Lower lobe of right lung (tissue), 2 donors: ENCODE data around the gene HEPN1. TPM values are rescaled to one million over a fixed set of nuclear protein-coding genes. Genes with fewer than 3 reads are reported as not detected.
"Not testable (repeated sequence)": the region's sequence is repeated elsewhere in the genome, so short reads cannot be mapped to it uniquely, and the experiment has no call there.

Experiments used
- ATAC-seq, 2 donors: fragments of 200-7000 bp; cut with Tn5 transposase; one replicate each; pipeline ENCODE4 v1.9.1; 2020 to 2022; ENCODE audit warnings: mild to moderate bottlenecking in 2 of 2, moderate library complexity in 2 of 2
- DNase-seq: peaks from one replicate; pipeline ENCODE4 v3.0.0-alpha.2; 2020
- H3K27ac ChIP-seq: fragments of 200-600 bp; one replicate; pipeline ENCODE4 v1.8.0; 2022
- H3K27me3 ChIP-seq: fragments of 200-600 bp; one replicate; pipeline ENCODE4 v1.8.0; 2022; ENCODE audit warnings: low read depth
- H3K36me3 ChIP-seq: fragments of 200-600 bp; one replicate; pipeline ENCODE4 v1.8.0; 2022; ENCODE audit warnings: mild to moderate bottlenecking
- H3K4me1 ChIP-seq: fragments of 200-600 bp; one replicate; pipeline ENCODE4 v1.8.0; 2022
- H3K4me3 ChIP-seq: fragments of 200-600 bp; one replicate; pipeline ENCODE4 v1.8.0; 2022; ENCODE audit warnings: mild to moderate bottlenecking
- H3K9me3 ChIP-seq: fragments of 200-600 bp; one replicate; pipeline ENCODE4 v1.8.0; 2022
- CTCF ChIP-seq: fragments of 200-600 bp; IDR thresholded peaks from one replicate; pipeline ENCODE4 v1.8.0; 2022; ENCODE audit warnings: antibody characterized with exemption, mild to moderate bottlenecking
- intact Hi-C: fragments of 100-400 bp; cut with DNase I; formaldehyde crosslinking; loops from one replicate; pipeline ENCODE4 v1.11.0; 2022
- total RNA-seq: library from RNA; stranded (reverse); fragmentation: NEBNext Ultra II Directional; extraction: Animal tissue kit (Norgen Biotek cat#: 25700); gene quantifications from one replicate; pipeline ENCODE4 v1.2.1, GENCODE V29; 2021
- donor health status: DM: no; HTN: yes; CAD: no; lungs with severe emphysema.

Gene HEPN1
- total RNA-seq, 1 donor from 2014 or later = not detected

GRCh38 chr11:124954590-124954955 is 35.5 kb downstream of the HEPN1 start:
- DNase-seq (no peak), ATAC-seq (no peak)
- H3K27me3 ChIP-seq = no peaks in the 10 kb centered on the region
- peak overlapping the region; percentile 78 for H3K4me3 ChIP-seq
- no peaks in the 10 kb centered on the region for H3K9me3 ChIP-seq
- TF ChIP-seq CTCF = no peak
- H3K36me3 ChIP-seq = no peaks in the 10 kb centered on the region
- peak overlapping the region; percentile 83 for H3K27ac ChIP-seq
- H3K4me1 ChIP-seq = peaks cover 13% of the 10 kb centered on the region
- intact Hi-C loops = no loop called here

- Histone ChIP-seq H3K27me3 (no peaks in the 10 kb centered on the region), H3K36me3 (no peaks in the 10 kb centered on the region), H3K4me1 (peaks cover 13% of the 10 kb centered on the region), H3K4me3 (no peak overlapping the region), H3K27ac (no peak overlapping the region), H3K9me3 (no peaks in the 10 kb centered on the region)
- DNase-seq (no peak), ATAC-seq (no peak)
- intact Hi-C loops = no loop called here
- no peak for TF ChIP-seq CTCF
Measured at GRCh38 chr11:124955035-124955434, 36.0 kb downstream of the HEPN1 start.

GRCh38 chr11:124961972-124962609 is 43.0 kb downstream of the HEPN1 start:
- no peaks in the 10 kb centered on the region for H3K27me3 ChIP-seq
- DNase-seq (no peak), ATAC-seq (peak; percentile 67 to 85)
- peak; percentile 71 for TF ChIP-seq CTCF
- no peaks in the 10 kb centered on the region for H3K4me1 ChIP-seq
- no peak overlapping the region for H3K27ac ChIP-seq
- no peak overlapping the region for H3K4me3 ChIP-seq
- intact Hi-C loops = loop anchor here (5.0 kb wide), 1 partner anchor 180 kb away; no protein-coding TSS in a partner anchor
- H3K36me3 ChIP-seq = no peaks in the 10 kb centered on the region
- H3K9me3 ChIP-seq = no peaks in the 10 kb centered on the region

- H3K36me3 ChIP-seq, H3K27ac ChIP-seq, H3K4me3 ChIP-seq, intact Hi-C loops, H3K9me3 ChIP-seq, DNase-seq, H3K27me3 ChIP-seq, H3K4me1 ChIP-seq, ATAC-seq: not testable (repeated sequence)
Measured at GRCh38 chr11:124968197-124968596, 49.1 kb downstream of the HEPN1 start.

Other genes with a start within 250 kb of the HEPN1 start
- 41.4 TPM for gene SIAE, start 245.5 kb upstream of the HEPN1 start, total RNA-seq
- gene SPA17, start 245.3 kb upstream of the HEPN1 start, total RNA-seq = 8.5 TPM
- gene NRGN, start 179.3 kb upstream of the HEPN1 start, total RNA-seq = 99.1 TPM
- gene VSIG2, start 167.0 kb upstream of the HEPN1 start, total RNA-seq = 30.5 TPM
- gene ESAM, start 157.0 kb upstream of the HEPN1 start, total RNA-seq = 131 TPM
- 15.4 TPM for gene MSANTD2, start 118.8 kb upstream of the HEPN1 start, total RNA-seq
- gene ROBO3, start 53.8 kb upstream of the HEPN1 start, total RNA-seq = 11.3 TPM
- gene ROBO4, start 21.4 kb upstream of the HEPN1 start, total RNA-seq = 58.3 TPM
- gene HEPACAM, start 16.8 kb downstream of the HEPN1 start, total RNA-seq = not detected
- 1.4 TPM for gene CCDC15, start 35.0 kb downstream of the HEPN1 start, total RNA-seq
- 25.0 TPM for gene SLC37A2, start 144.1 kb downstream of the HEPN1 start, total RNA-seq
- gene TMEM218, start 192.4 kb downstream of the HEPN1 start, total RNA-seq = 20.5 TPM
- 14.4 TPM for gene PKNOX2, start 245.5 kb downstream of the HEPN1 start, total RNA-seq